Thyroid gland (tissue), 4 donors: ENCODE data around the gene THRB. TPM values are rescaled to one million over a fixed set of nuclear protein-coding genes. Genes with fewer than 3 reads are reported as not detected.
"Not testable (repeated sequence)": the region's sequence is repeated elsewhere in the genome, so short reads cannot be mapped to it uniquely, and the experiment has no call there.

Experiments used
- DNase-seq, 2 donors: peaks; one replicate each; pipeline ENCODE4 v3.0.0-alpha.2; 2019
- H3K27ac ChIP-seq, 3 donors: fragments of 200-600 bp; sonication (generic); 1 replicate in 2 of 3; 2 replicates in 1 of 3; pipeline ENCODE4 v1.5.1; 2016 to 2019; ENCODE audit warnings: mild to moderate bottlenecking in 1 of 3, moderate library complexity in 1 of 3
- H3K27me3 ChIP-seq: fragments of 200-600 bp; sonication (generic); one replicate; pipeline ENCODE4 v1.5.1; 2019
- H3K36me3 ChIP-seq, 2 donors: fragments of 200-600 bp; sonication (generic); one replicate each; pipeline ENCODE4 v1.5.1; 2016 to 2019
- H3K4me1 ChIP-seq, 2 donors: fragments of 200-600 bp; sonication (generic); one replicate each; pipeline ENCODE4 v1.5.1; 2017 to 2019
- H3K4me3 ChIP-seq, 3 donors: fragments of 200-600 bp; sonication (generic); replicated peaks in 1 of 3; 1 replicate in 2 of 3; 2 replicates in 1 of 3; pipeline ENCODE4 v1.5.1; 2016; ENCODE audit warnings: mild to moderate bottlenecking in 1 of 3
- H3K9me3 ChIP-seq: fragments of 200-600 bp; sonication (generic); one replicate; pipeline ENCODE4 v1.5.1; 2017
- POLR2A ChIP-seq, 2 donors: fragments of 450-650 bp; IDR thresholded peaks; one replicate each; pipeline ENCODE4 v1.6.1; 2017; ENCODE audit warnings: antibody characterized with exemption in 2 of 2, mild to moderate bottlenecking in 2 of 2, moderate library complexity in 1 of 2
- WGBS, 2 donors: methylation state at CpG; one replicate each; pipeline ENCODE4 v1.1.5; 2017; 5-methylcytosine and 5-hydroxymethylcytosine counted together
- intact Hi-C: fragments of 100-400 bp; cut with DNase I; formaldehyde crosslinking; loops from one replicate; pipeline ENCODE4 v1.15.1; 2023
- total RNA-seq, 4 donors: library from RNA; depleted of rRNA; stranded (reverse); fragments of >200 nt; gene quantifications; one replicate each; pipeline ENCODE4 v1.2.3, GENCODE V29; 2016
- TF ChIP-seq, protein P1 (sequence below), 6 experiments: fragments of 200-600 bp in 3 of 6; fragments of 450-650 bp in 3 of 6; sonication (generic) in 3 of 6; IDR thresholded peaks; one replicate each; pipeline ENCODE4 v1.5.1; 2016 to 2019; ENCODE audit warnings: antibody characterized with exemption in 6 of 6, mild to moderate bottlenecking in 2 of 6, inconsistent platforms in 1 of 6, moderate library complexity in 1 of 6

The THRB gene
- total RNA-seq, 4 donors from 2014 or later: 11.1 to 33.2 (median 13.4) TPM

DNA sequence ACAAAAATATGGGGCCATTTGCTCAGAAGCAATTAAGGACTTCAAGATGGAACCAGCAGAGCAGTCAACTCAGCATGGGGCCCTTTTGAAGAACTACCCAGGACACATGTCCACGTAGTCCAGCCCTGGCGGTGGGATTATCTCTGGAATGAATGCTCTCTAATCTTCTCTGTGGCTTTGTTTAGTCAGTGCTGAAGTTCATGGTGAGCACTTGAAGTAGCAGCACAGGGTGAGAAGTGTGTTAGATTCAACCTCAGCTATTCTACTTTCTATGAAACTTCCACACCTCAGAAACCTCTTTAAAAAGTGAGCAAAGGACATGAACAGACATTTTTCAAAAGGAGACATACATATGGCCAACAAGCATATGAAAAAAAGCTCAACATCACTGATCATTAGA lies 74.4 kb downstream of the THRB start:
- intact Hi-C loops: no loop called here
- TF ChIP-seq, protein P1, sequence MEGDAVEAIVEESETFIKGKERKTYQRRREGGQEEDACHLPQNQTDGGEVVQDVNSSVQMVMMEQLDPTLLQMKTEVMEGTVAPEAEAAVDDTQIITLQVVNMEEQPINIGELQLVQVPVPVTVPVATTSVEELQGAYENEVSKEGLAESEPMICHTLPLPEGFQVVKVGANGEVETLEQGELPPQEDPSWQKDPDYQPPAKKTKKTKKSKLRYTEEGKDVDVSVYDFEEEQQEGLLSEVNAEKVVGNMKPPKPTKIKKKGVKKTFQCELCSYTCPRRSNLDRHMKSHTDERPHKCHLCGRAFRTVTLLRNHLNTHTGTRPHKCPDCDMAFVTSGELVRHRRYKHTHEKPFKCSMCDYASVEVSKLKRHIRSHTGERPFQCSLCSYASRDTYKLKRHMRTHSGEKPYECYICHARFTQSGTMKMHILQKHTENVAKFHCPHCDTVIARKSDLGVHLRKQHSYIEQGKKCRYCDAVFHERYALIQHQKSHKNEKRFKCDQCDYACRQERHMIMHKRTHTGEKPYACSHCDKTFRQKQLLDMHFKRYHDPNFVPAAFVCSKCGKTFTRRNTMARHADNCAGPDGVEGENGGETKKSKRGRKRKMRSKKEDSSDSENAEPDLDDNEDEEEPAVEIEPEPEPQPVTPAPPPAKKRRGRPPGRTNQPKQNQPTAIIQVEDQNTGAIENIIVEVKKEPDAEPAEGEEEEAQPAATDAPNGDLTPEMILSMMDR (IDR thresholded peaks at IDR 0.05): no peak
- no peak for TF ChIP-seq POLR2A (IDR thresholded peaks at IDR 0.05)
- DNase-seq: no peak
- Histone ChIP-seq H3K4me3 (no peak overlapping the region), H3K27me3 (no peaks in the 10 kb centered on the region), H3K36me3 (no peaks in the 10 kb centered on the region), H3K27ac (no peak overlapping the region), H3K4me1 (peaks cover 0 to 3% of the 10 kb centered on the region in 2 donors), H3K9me3 (no peaks in the 10 kb centered on the region)
- 90 to 96% methylated on average over 2 of the region's 2 CpGs for WGBS, 2 donors

DNA sequence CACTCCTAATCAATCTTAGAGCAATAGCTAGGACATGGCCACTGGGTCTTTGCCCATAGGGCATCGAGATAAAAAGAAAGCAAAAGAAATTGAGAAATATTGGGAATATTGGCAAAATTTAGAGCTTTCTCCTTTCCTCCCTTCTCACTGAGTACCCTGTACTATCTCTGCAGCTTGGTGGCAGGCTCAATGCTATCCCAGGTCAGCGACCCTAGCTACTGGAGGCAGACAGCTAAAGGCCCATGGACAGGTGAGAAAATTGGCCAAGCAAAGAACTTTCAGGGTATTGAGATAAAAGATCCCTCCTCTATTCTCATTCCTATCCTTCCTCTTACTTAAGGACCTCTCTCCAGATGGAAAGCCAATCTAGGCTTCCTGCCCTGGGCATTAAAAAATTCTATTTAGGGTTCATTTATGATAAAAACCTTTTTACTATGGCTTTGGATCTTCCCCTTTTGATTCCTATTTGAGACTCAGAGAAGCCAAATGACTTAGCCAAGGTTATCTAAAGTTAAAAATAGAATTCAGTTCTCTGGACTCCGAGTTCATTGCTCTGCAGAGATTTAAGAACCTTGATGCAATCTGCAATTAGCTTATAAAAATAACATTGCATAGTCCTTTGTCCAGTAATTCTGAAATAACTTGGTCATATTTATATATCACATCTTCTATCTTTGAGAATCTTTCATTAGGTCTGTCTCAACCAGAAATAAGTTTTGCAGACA lies 75.4 kb downstream of the THRB start:
- no peaks in the 10 kb centered on the region for H3K27me3 ChIP-seq
- H3K9me3 ChIP-seq: no peaks in the 10 kb centered on the region
- no peaks in the 10 kb centered on the region for H3K36me3 ChIP-seq
- peaks cover 0 to 3% of the 10 kb centered on the region in 2 donors for H3K4me1 ChIP-seq
- WGBS, 2 donors: 89 to 90% methylated on average over 3 of the region's 3 CpGs
- H3K27ac ChIP-seq: no peak overlapping the region
- intact Hi-C loops: no loop called here
- no peak for DNase-seq
- no peak overlapping the region for H3K4me3 ChIP-seq
- no peak for TF ChIP-seq POLR2A (IDR thresholded peaks at IDR 0.05)
- TF ChIP-seq, protein P1 (IDR thresholded peaks at IDR 0.05): no peak

DNA sequence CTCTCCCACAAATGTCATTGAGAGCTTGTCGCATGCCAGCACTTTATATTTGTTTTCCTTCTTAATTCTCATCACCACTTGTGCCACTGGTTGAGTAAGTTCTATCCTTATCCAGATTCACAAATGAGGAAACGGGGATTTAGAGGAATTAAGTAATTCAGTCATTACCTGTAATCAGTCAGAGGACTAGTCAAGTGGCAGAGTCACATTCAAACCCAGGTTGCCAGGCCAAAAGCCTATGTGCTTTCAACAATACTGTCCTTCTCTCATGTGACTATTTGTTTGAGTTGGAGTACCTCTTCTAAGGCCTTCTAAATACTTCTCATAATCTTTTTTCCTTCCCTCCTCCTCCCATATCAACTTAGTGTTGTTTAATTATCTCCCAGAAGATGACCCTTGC lies 76.9 kb downstream of the THRB start:
- WGBS, 2 donors: 85 to 88% methylated on average over 2 of the region's 2 CpGs
- no peaks in the 10 kb centered on the region for H3K36me3 ChIP-seq
- no peak for TF ChIP-seq POLR2A (IDR thresholded peaks at IDR 0.05)
- TF ChIP-seq, protein P1 (IDR thresholded peaks at IDR 0.05): no peak
- H3K4me1 ChIP-seq: peaks cover 0 to 3% of the 10 kb centered on the region in 2 donors
- no peak overlapping the region for H3K27ac ChIP-seq
- no peak overlapping the region for H3K4me3 ChIP-seq
- no peaks in the 10 kb centered on the region for H3K27me3 ChIP-seq
- intact Hi-C loops: no loop called here
- H3K9me3 ChIP-seq: no peaks in the 10 kb centered on the region
- no peak for DNase-seq

DNA sequence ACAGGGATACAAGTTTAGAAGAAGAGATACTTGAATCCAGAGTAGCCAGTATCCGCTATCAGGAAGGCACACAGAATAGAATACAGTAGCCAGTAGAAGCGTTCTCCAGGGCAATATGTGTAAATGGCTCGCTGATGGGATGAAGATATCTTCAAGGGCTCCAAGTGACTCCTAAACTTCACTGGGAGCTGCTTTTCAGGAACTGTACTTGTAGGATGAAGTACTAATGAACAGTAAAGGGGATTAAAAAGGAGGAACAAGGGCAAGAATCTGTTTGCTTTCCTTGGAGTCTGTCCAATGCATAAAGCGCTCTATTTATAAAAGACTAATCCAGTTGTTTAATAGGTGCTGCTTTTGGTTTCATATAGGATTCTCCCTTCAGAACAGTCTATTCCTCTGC lies 78.4 kb downstream of the THRB start:
- intact Hi-C loops: no loop called here
- Histone ChIP-seq H3K9me3 (no peaks in the 10 kb centered on the region), H3K4me1 (peaks cover 0 to 3% of the 10 kb centered on the region in 2 donors), H3K27ac (no peak overlapping the region), H3K36me3 (no peaks in the 10 kb centered on the region), H3K4me3 (no peak overlapping the region), H3K27me3 (no peaks in the 10 kb centered on the region)
- DNase-seq: no peak
- WGBS, 2 donors: 86 to 89% methylated on average over 4 of the region's 4 CpGs
- TF ChIP-seq POLR2A (IDR thresholded peaks at IDR 0.05): no peak

DNA sequence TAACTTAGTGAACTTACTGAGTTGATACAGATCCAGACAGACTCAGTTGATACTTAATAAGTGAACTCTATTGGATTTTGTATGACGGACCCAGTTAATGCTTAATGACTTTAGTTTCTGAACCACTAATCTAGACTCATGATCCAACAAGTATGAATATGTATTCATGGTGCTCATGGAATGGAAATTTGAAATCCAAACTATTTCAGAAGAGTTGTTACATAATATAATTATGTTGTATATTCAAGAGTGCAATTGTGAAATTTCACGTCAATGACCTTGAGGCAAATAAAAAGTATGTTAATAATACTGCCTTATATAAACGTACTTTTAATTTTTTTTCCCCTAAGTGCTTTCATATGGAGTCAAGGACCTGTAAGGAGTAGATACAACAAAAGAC lies 78.8 kb downstream of the THRB start:
- no peak for DNase-seq
- H3K4me1 ChIP-seq: peaks cover 0 to 3% of the 10 kb centered on the region in 2 donors
- WGBS, 2 donors: 90 to 93% methylated on average over 3 of the region's 3 CpGs
- H3K27me3 ChIP-seq: no peaks in the 10 kb centered on the region
- H3K4me3 ChIP-seq: no peak overlapping the region
- TF ChIP-seq POLR2A (IDR thresholded peaks at IDR 0.05): no peak
- TF ChIP-seq, protein P1 (IDR thresholded peaks at IDR 0.05): no peak
- intact Hi-C loops: no loop called here
- H3K36me3 ChIP-seq: no peaks in the 10 kb centered on the region
- no peak overlapping the region for H3K27ac ChIP-seq
- H3K9me3 ChIP-seq: no peaks in the 10 kb centered on the region

DNA sequence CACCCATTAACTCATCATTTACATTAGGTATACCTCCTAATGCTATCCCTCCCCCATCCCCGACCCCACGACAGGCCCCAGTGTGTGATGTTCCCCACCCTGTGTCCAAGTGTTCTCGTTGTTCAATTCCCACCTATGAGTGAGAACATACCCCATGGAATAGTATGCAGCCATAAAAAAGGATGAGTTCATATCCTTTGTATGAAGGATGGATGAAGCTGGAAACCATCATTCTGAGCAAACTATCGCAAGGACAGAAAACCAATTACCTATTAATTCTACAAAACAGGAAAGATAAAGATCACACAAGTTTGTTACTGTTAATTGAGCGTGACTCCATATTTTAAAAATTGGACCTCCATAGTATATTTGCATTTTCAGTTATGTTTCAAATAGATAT lies 81.0 kb downstream of the THRB start:
- 91 to 96% methylated on average over 5 of the region's 5 CpGs for WGBS, 2 donors
- not testable (repeated sequence) for DNase-seq

More for the DNA sequence above, 81.0 kb downstream of the THRB start:
- H3K27me3 ChIP-seq, H3K4me3 ChIP-seq, H3K36me3 ChIP-seq, intact Hi-C loops, H3K9me3 ChIP-seq, H3K4me1 ChIP-seq, H3K27ac ChIP-seq: not testable (repeated sequence)
